Measurements from ENCODE around the gene PIEZO2.

GRCh38 chr18:10679557-10680270, 469.7 kb downstream of the PIEZO2 start:
- TF ChIP-seq EZH2 (IDR thresholded peaks at IDR 0.05; ENCODE audit: low read depth, low read length, severe bottlenecking), result no peak
- no peak for TF ChIP-seq FOSL1 (IDR thresholded peaks at IDR 0.05; ENCODE audit: insufficient read depth, low read depth, low read length)
- no peak for TF ChIP-seq JUN (IDR thresholded peaks at IDR 0.05; ENCODE audit: low read depth, low read length)
- TF ChIP-seq POLR2A (IDR thresholded peaks at IDR 0.05; ENCODE audit: control extremely low read depth in 1 of 2, low read depth in 2 of 2, low read length in 2 of 2), result no peak
- TF ChIP-seq CTCF (IDR thresholded peaks at IDR 0.05; ENCODE audit: control extremely low read depth in 1 of 3, insufficient read depth in 1 of 3, low read depth in 1 of 3, low read length in 3 of 3), result no peak
- no peak for TF ChIP-seq MAFK (IDR thresholded peaks at IDR 0.05; ENCODE audit: low read depth, low read length)
- no peak for TF ChIP-seq SIRT6 (IDR thresholded peaks at IDR 0.05; ENCODE audit: low read length)
